SK-N-MC (cell line): Measurements from ENCODE around the gene AGPAT2.

ENCODE experiments used
- EZH2 ChIP-seq: fragments of 200-600 bp; sonication (generic); IDR thresholded peaks from one replicate; pipeline ENCODE4 v1.6.1; 2017; ENCODE audit warnings: antibody characterized with exemption
- FOXP2 ChIP-seq: optimal IDR thresholded peaks from 2 replicates; pipeline ENCODE3; 2011; ENCODE audit warnings: mild to moderate bottlenecking, moderate library complexity; ENCODE audit not compliant: insufficient read depth; ENCODE audit errors: extremely low read length, control extremely low read depth
- POLR2AphosphoS5 ChIP-seq: IDR thresholded peaks from 2 replicates; pipeline ENCODE4 v1.6.1; 2012; ENCODE audit warnings: mild to moderate bottlenecking, low read depth, low read length, borderline replicate concordance

GRCh38 chr9:136625101-136626065, 61.9 kb downstream of the AGPAT2 start:
- no peak for TF ChIP-seq POLR2AphosphoS5
- TF ChIP-seq EZH2 = no peak
- TF ChIP-seq FOXP2 = no peak
